Measurements from ENCODE around the gene A2M.

A2M gene

DNA sequence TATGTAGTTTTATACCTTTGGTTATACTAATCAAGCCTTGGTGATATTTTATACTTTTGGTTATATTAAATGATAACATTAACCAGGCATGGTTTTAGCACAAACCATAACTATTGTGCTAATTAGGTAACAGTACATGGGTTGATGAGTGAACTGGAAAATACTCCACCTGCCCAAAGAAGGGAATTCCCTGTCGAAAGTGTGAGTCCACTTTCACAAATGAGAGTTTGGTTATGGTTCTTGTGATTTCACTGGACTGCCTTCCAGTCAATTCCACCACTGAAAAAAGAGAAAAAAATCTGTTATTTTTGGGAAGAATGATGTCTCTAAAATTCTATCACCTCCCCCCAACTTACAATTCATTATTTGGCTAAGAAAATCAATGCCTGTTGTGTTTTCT, 9.7 kb downstream of the A2M start:
- Histone ChIP-seq H3K4me3 (ENCODE audit: low read depth, low read length) (no peak overlapping the region), H3K9me3 (ENCODE audit: severe bottlenecking) (no peaks in the 10 kb centered on the region), H3K27me3 (ENCODE audit: insufficient read depth, low read depth, severe bottlenecking) (no peaks in the 10 kb centered on the region), H3K27ac (no peak overlapping the region), H3K36me3 (no peaks in the 10 kb centered on the region)
- TF ChIP-seq, protein P1, sequence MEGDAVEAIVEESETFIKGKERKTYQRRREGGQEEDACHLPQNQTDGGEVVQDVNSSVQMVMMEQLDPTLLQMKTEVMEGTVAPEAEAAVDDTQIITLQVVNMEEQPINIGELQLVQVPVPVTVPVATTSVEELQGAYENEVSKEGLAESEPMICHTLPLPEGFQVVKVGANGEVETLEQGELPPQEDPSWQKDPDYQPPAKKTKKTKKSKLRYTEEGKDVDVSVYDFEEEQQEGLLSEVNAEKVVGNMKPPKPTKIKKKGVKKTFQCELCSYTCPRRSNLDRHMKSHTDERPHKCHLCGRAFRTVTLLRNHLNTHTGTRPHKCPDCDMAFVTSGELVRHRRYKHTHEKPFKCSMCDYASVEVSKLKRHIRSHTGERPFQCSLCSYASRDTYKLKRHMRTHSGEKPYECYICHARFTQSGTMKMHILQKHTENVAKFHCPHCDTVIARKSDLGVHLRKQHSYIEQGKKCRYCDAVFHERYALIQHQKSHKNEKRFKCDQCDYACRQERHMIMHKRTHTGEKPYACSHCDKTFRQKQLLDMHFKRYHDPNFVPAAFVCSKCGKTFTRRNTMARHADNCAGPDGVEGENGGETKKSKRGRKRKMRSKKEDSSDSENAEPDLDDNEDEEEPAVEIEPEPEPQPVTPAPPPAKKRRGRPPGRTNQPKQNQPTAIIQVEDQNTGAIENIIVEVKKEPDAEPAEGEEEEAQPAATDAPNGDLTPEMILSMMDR (IDR thresholded peaks at IDR 0.05; ENCODE audit: low read depth, low read length), result no peak
- no peak for DNase-seq

DNA sequence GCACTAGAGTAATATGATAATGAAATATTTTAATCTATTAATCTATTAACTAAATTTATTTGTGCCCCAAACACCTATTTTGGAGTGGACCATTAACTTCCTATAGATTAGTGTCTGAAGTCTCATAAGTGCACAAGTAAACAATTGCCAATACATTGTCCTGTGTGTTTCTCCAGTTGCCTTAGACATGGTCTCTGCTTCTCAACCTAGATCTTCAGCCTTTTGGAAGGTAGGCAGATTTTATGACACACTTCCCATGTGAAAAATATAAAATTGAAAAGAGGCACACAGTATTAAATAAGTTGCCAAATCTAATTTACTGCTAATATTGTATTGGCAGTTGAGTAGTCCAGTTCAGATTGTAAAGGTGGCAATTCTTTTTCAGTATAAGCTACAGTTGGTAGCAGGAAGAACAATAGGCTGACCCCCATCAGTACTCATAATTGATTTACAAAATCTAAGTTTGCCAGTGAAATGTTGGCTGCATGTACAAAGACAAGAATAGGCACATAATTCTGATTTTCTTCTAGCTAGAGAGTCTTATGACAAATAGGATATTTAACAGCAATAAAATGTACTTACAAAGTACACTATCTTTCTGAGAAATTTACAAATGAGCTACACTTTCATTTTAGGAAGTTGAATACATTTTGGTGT, 10.8 kb downstream of the A2M start:
- H3K36me3 ChIP-seq, result no peaks in the 10 kb centered on the region
- H3K27me3 ChIP-seq (ENCODE audit: insufficient read depth, low read depth, severe bottlenecking), result no peaks in the 10 kb centered on the region
- H3K27ac ChIP-seq, result no peak overlapping the region
- H3K9me3 ChIP-seq (ENCODE audit: severe bottlenecking), result no peaks in the 10 kb centered on the region
- TF ChIP-seq, protein P1 (IDR thresholded peaks at IDR 0.05; ENCODE audit: low read depth, low read length), result no peak
- no peak overlapping the region for H3K4me3 ChIP-seq (ENCODE audit: low read depth, low read length)
- no peak for DNase-seq

DNA sequence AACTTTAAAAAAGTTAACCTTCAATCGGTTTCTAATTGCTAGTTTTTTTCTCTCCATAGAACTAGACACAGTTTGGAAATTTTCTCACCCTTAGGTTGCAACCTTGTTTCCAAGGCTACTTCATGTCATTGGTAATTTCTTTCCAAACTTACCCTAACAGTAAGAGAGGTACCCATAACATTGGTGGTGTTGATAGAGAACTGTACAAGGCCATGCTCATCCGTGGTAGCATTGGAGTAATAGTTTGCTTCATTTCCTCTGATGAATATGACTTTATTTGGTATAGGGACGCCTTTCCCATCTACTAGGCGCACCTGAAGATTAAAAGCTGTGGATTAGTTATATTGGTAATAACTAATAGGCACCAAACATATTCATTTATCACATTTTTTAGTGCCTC, 11.6 kb downstream of the A2M start:
- Histone ChIP-seq H3K9me3 (ENCODE audit: severe bottlenecking) (no peaks in the 10 kb centered on the region), H3K27me3 (ENCODE audit: insufficient read depth, low read depth, severe bottlenecking) (no peaks in the 10 kb centered on the region), H3K36me3 (no peaks in the 10 kb centered on the region), H3K27ac (no peak overlapping the region), H3K4me3 (ENCODE audit: low read depth, low read length) (no peak overlapping the region)
- DNase-seq, result no peak
- TF ChIP-seq, protein P1 (IDR thresholded peaks at IDR 0.05; ENCODE audit: low read depth, low read length), result no peak

DNA sequence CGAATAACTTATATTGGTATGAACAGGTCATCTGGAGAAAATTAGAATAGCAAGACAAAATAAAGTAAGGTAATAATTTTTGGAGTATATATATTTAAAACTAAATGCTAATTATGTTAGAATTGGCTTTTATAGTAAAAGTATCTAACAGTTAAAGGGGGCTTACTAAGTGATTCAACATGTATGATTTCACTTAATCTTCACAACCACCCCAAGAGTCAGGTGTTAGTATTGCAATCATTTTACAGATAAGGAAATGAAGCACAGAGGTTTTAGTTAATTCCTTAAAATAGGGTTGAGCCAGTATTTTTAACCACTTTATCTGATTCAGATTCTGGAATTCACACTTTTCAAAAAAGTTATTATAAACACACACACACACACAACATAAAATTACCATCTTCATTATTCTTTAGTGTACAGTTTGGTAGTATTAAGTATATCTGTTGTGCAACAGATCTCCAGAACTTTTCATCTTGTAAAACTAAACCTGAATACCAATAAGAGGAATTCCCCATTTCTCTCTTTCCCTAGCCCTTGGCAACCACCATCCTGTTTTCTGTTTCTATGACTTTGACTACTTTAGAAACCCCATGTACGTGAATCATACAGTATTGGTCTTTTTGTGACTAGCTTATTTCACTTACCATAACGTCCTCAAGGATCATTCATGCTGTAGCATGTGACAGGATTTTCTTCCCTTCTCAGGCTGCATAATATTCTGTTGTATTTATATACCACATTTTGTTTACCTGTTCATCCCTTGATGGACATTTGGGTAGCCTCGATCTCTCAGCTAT, 12.5 kb downstream of the A2M start:
- no peak for DNase-seq
- Histone ChIP-seq H3K9me3 (ENCODE audit: severe bottlenecking) (no peaks in the 10 kb centered on the region), H3K27me3 (ENCODE audit: insufficient read depth, low read depth, severe bottlenecking) (no peaks in the 10 kb centered on the region), H3K36me3 (no peaks in the 10 kb centered on the region), H3K4me3 (ENCODE audit: low read depth, low read length) (no peak overlapping the region), H3K27ac (no peak overlapping the region)
- TF ChIP-seq, protein P1 (IDR thresholded peaks at IDR 0.05; ENCODE audit: low read depth, low read length), result no peak

DNA sequence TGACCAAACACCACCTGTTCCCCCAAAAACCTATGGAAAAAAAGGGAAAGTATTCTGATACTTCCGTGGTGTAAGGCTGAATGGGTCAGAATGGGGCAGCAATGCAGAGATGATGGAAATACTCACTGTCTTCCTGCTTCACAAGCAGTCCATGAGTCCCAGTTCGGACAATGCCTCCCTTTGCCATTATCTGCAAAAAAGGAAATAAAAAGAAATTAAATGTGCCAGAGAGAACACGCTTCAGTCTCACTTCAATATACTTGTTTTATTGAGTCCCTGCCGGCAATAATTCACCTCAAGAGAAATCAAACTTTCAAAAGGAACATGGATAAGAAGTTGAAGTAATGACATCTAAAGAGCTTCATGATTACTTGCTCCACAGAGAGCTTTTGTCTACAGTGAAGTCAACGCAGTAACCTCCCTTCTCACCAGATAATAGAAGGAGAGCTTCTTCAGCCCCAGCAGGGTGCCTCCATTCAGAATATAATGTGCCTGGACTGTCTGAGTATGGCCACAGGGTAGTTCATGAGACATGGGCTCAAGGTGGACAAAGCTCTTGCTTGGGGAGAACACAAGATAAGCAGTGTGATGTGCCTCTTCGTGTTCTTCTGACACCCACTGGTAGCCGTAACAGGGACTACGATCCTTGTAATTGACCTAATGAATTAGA, 14.6 kb downstream of the A2M start:
- TF ChIP-seq, protein P1 (IDR thresholded peaks at IDR 0.05; ENCODE audit: low read depth, low read length), result no peak
- Histone ChIP-seq H3K4me3 (ENCODE audit: low read depth, low read length) (no peak overlapping the region), H3K36me3 (no peaks in the 10 kb centered on the region), H3K27ac (no peak overlapping the region), H3K9me3 (ENCODE audit: severe bottlenecking) (no peaks in the 10 kb centered on the region), H3K27me3 (ENCODE audit: insufficient read depth, low read depth, severe bottlenecking) (no peaks in the 10 kb centered on the region)
- no peak for DNase-seq

Data from WERI-Rb-1 (cell line).